Central memory CD4-positive, alpha-beta T cell (primary cell): ENCODE measurements around the gene IFI30.
A peak's percentile ranks its signal among the peaks of the same experiment; 100 is the strongest.

ENCODE experiments used
- DNase-seq: peaks from one replicate; pipeline ENCODE4 v3.0.0; 2022

Gene IFI30

GRCh38 chr19:18172331-18173053 lies 1.1 kb upstream of the IFI30 start:
- DNase-seq: no peak

- no peak for DNase-seq
These were observed 500 bp upstream of the IFI30 start for GRCh38 chr19:18173054-18173571.

- no peak for DNase-seq
These were observed 1.4 kb downstream of the IFI30 start for GRCh38 chr19:18174983-18175382.

- DNase-seq: no peak
These were observed 3.0 kb downstream of the IFI30 start for GRCh38 chr19:18176367-18177310.

- no peak for DNase-seq
These were observed 6.3 kb downstream of the IFI30 start for GRCh38 chr19:18179957-18180356.

- DNase-seq: no peak
These were observed 9.9 kb downstream of the IFI30 start for GRCh38 chr19:18183529-18183928.

GRCh38 chr19:18185538-18185937 lies 11.9 kb downstream of the IFI30 start:
- DNase-seq: no peak

- DNase-seq: no peak
These were observed 16.7 kb downstream of the IFI30 start for GRCh38 chr19:18190278-18190677.

GRCh38 chr19:18191640-18192062 lies 18.0 kb downstream of the IFI30 start:
- DNase-seq: no peak

- peak; percentile 100 for DNase-seq
These were observed 19.2 kb downstream of the IFI30 start, which contains the start of gene MPV17L2 for GRCh38 chr19:18192673-18193387. MPV17L2 (plus strand) TSS chr19:18193218; CDS start chr19:18193282, 64 bp downstream.

- no peak for DNase-seq
These were observed 20.0 kb downstream of the IFI30 start for GRCh38 chr19:18193388-18194180.

- no peak for DNase-seq
These were observed 20.5 kb downstream of the IFI30 start for GRCh38 chr19:18194181-18194530.

- no peak for DNase-seq
These were observed 21.1 kb downstream of the IFI30 start for GRCh38 chr19:18194554-18195238.

GRCh38 chr19:18196511-18196845 lies 22.9 kb downstream of the IFI30 start:
- DNase-seq: no peak

- no peak for DNase-seq
These were observed 23.7 kb downstream of the IFI30 start for GRCh38 chr19:18197306-18197705.

- no peak for DNase-seq
These were observed 24.3 kb downstream of the IFI30 start for GRCh38 chr19:18197941-18198340.

GRCh38 chr19:18198374-18198773 lies 24.8 kb downstream of the IFI30 start:
- DNase-seq: no peak

GRCh38 chr19:18202397-18202777 lies 28.8 kb downstream of the IFI30 start:
- DNase-seq: no peak

- DNase-seq: no peak
These were observed 29.3 kb downstream of the IFI30 start for GRCh38 chr19:18202778-18203407.

GRCh38 chr19:18203408-18203862 lies 29.8 kb downstream of the IFI30 start:
- no peak for DNase-seq

- peak; percentile 99 for DNase-seq
These were observed 30.3 kb downstream of the IFI30 start, which contains the start of gene RAB3A for GRCh38 chr19:18203863-18204393. RAB3A (minus strand) TSS chr19:18204042; CDS start chr19:18202740, 1,302 bp downstream.
